Mucosa of descending colon (tissue), 3 donors: Measurements from ENCODE around the gene LRBA. TPM values are rescaled to one million over a fixed set of nuclear protein-coding genes. Genes with fewer than 3 reads are reported as not detected.

Experiments used
- ATAC-seq: fragments of 200-7000 bp; cut with Tn5 transposase; one replicate; pipeline ENCODE4 v1.9.1; 2020; ENCODE audit warnings: mild to moderate bottlenecking, moderate library complexity
- DNase-seq, 3 donors: peaks; one replicate each; pipeline ENCODE4 v3.0.0-alpha.2; 2020
- H3K36me3 ChIP-seq: fragments of 200-600 bp; one replicate; pipeline ENCODE4 v1.8.0; 2021; ENCODE audit warnings: low read depth, mild to moderate bottlenecking
- H3K4me1 ChIP-seq: fragments of 200-600 bp; one replicate; pipeline ENCODE4 v1.8.0; 2021; ENCODE audit warnings: low read depth, mild to moderate bottlenecking
- H3K4me3 ChIP-seq: fragments of 200-600 bp; one replicate; pipeline ENCODE4 v1.8.0; 2021; ENCODE audit warnings: mild to moderate bottlenecking
- H3K9me3 ChIP-seq: fragments of 200-600 bp; one replicate; pipeline ENCODE4 v1.8.0; 2021; ENCODE audit warnings: mild to moderate bottlenecking
- CTCF ChIP-seq: fragments of 200-600 bp; IDR thresholded peaks from one replicate; pipeline ENCODE4 v1.8.0; 2022; ENCODE audit warnings: antibody characterized with exemption, mild to moderate bottlenecking
- intact Hi-C, 2 donors: fragments of 100-400 bp; cut with DNase I in 1 of 2; cut with micrococcal nuclease in 1 of 2; formaldehyde crosslinking; loops; one replicate each; pipeline versions ENCODE4 v1.11.0 to v1.11.1; 2022; cut with DNase I, micrococcal nuclease
- total RNA-seq, 3 donors: library from RNA; stranded (reverse); fragmentation: NEBNext Ultra II Directional in 2 of 3; extraction: Animal tissue kit (Norgen Biotek cat#: 25700) in 2 of 3; gene quantifications; one replicate each; pipeline versions ENCODE4 v1.2.1 to v1.2.4, GENCODE V29; 2021 to 2023
- donor health status: DM: no; HTN: no; CAD: no; lungs with moderate emphysema.
- donor health status: DM: no; HTN: no; CAD: no.
- donor health status: DM: no; HTN: yes; CAD: no.

Gene LRBA
- total RNA-seq, 3 donors from 2014 or later: 69.8 to 98.4 (median 76.2) TPM

GRCh38 chr4:150681063-150681462 lies 334.0 kb downstream of the LRBA start:
- DNase-seq (no peak), ATAC-seq (no peak)
- Histone ChIP-seq H3K36me3 (no peaks in the 10 kb centered on the region), H3K4me1 (no peaks in the 10 kb centered on the region), H3K4me3 (no peak overlapping the region), H3K9me3 (no peaks in the 10 kb centered on the region)
- TF ChIP-seq CTCF: no peak
- intact Hi-C loops: no loop called here

GRCh38 chr4:150680651-150681050 lies 334.4 kb downstream of the LRBA start:
- intact Hi-C loops: no loop called here
- no peak for TF ChIP-seq CTCF
- no peak for DNase-seq

GRCh38 chr4:150679765-150680343 lies 335.2 kb downstream of the LRBA start:
- Histone ChIP-seq H3K9me3 (no peaks in the 10 kb centered on the region), H3K4me3 (no peak overlapping the region), H3K36me3 (no peaks in the 10 kb centered on the region), H3K4me1 (no peaks in the 10 kb centered on the region)
- no peak for TF ChIP-seq CTCF
- DNase-seq (no peak), ATAC-seq (no peak)
- intact Hi-C loops: no loop called here

More at GRCh38 chr4:150680651-150681050, 334.4 kb downstream of the LRBA start:
- H3K4me1 ChIP-seq: no peaks in the 10 kb centered on the region
- H3K9me3 ChIP-seq: no peaks in the 10 kb centered on the region
- H3K36me3 ChIP-seq: no peaks in the 10 kb centered on the region
- no peak overlapping the region for H3K4me3 ChIP-seq
- ATAC-seq: no peak

- Histone ChIP-seq H3K9me3 (no peaks in the 10 kb centered on the region), H3K4me3 (no peak overlapping the region), H3K36me3 (no peaks in the 10 kb centered on the region), H3K4me1 (no peaks in the 10 kb centered on the region)
- no peak for ATAC-seq
- no peak for DNase-seq
- TF ChIP-seq CTCF: no peak
- intact Hi-C loops: no loop called here
These were observed 335.9 kb downstream of the LRBA start for GRCh38 chr4:150679018-150679764.

- H3K4me1 ChIP-seq: no peaks in the 10 kb centered on the region
- no peak for TF ChIP-seq CTCF
- no peak for DNase-seq
- ATAC-seq: no peak
- no peaks in the 10 kb centered on the region for H3K36me3 ChIP-seq
- no peaks in the 10 kb centered on the region for H3K9me3 ChIP-seq
- H3K4me3 ChIP-seq: no peak overlapping the region
- intact Hi-C loops: no loop called here
These were observed 341.3 kb downstream of the LRBA start for GRCh38 chr4:150673793-150674192.
